ENCODE results near the gene ZC3H12A. TPM values are rescaled to one million over a fixed set of nuclear protein-coding genes. Genes with fewer than 3 reads are reported as not detected.

ZC3H12A gene
- total and polyA plus RNA-seq, 12 donors: 2.9 to 10.9 (median 4.9) TPM

GRCh38 chr1:37481289-37482003 is 7.1 kb downstream of the ZC3H12A start:
- Histone ChIP-seq H3K4me1 (peaks cover 23 to 69% (median 61%) of the 10 kb centered on the region in 9 donors), H3K27ac (peak overlapping the region in 1 of 10 donors; percentile 24), H3K9me3 (no peaks in the 10 kb centered on the region), H3K27me3 (no peaks in the 10 kb centered on the region), H3K4me3 (no peak overlapping the region), H3K36me3 (peaks cover 8 to 80% (median 38%) of the 10 kb centered on the region in 9 donors)
- WGBS, 2 donors: 90 to 93% methylated on average over 26 of the region's 26 CpGs
- TF ChIP-seq CTCF (IDR thresholded peaks at IDR 0.05): no peak
- no peak for ATAC-seq
- DNase-seq: no peak
- intact Hi-C loops (cut with DNase I): no loop called here

GRCh38 chr1:37482004-37482785 is 7.8 kb downstream of the ZC3H12A start:
- Histone ChIP-seq H3K9me3 (no peaks in the 10 kb centered on the region), H3K27me3 (no peaks in the 10 kb centered on the region), H3K27ac (peak overlapping the region in 1 of 10 donors; percentile 24), H3K4me3 (no peak overlapping the region), H3K4me1 (peaks cover 27 to 69% (median 61%) of the 10 kb centered on the region in 9 donors), H3K36me3 (peaks cover 8 to 73% (median 38%) of the 10 kb centered on the region in 9 donors)
- ATAC-seq (no peak), DNase-seq (no peak)
- intact Hi-C loops (cut with DNase I): no loop called here
- no peak for TF ChIP-seq CTCF (IDR thresholded peaks at IDR 0.05)
- WGBS, 2 donors: 87 to 89% methylated on average over 18 of the region's 18 CpGs

DNA sequence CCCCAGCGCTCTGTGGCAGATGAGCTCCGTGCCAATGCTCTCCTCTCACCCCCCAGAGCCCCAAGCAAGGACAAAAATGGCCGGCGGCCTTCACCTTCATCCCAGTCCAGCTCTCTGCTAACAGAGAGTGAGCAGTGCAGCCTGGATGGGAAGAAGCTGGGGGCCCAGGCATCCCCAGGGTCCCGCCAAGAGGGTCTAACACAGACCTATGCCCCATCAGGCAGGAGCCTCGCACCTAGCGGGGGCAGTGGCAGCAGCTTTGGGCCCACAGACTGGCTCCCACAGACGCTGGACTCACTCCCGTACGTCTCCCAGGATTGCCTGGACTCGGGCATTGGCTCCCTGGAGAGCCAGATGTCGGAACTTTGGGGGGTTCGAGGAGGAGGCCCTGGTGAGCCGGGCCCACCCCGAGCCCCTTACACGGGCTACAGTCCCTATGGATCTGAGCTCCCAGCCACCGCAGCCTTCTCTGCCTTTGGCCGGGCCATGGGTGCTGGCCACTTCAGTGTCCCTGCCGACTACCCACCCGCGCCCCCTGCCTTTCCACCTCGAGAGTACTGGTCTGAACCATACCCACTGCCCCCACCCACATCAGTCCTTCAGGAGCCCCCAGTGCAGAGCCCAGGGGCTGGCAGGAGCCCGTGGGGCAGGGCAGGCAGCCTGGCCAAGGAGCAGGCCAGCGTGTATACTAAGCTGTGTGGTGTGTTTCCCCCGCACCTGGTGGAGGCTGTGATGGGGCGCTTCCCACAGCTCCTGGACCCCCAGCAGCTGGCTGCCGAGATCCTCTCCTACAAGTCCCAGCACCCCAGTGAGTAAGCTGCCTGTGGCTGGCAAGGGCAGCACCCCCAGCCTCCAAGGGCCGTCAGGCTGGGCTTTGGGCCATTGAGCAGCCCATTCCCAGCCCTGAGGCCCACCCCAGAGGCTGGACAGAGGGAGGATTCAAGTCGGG is 8.7 kb downstream of the ZC3H12A start:
- DNase-seq (peak in 1 of 2 donors; percentile 11), ATAC-seq (no peak)
- no peak for TF ChIP-seq CTCF (IDR thresholded peaks at IDR 0.05)
- H3K4me3 ChIP-seq: no peak overlapping the region
- H3K27ac ChIP-seq: peak overlapping the region in 1 of 10 donors; percentile 36
- H3K4me1 ChIP-seq: peaks cover 26 to 69% (median 58%) of the 10 kb centered on the region in 9 donors
- WGBS, 2 donors: 90 to 92% methylated on average over 29 of the region's 29 CpGs
- no peaks in the 10 kb centered on the region for H3K9me3 ChIP-seq
- H3K27me3 ChIP-seq: no peaks in the 10 kb centered on the region
- H3K36me3 ChIP-seq: peaks cover 8 to 68% (median 38%) of the 10 kb centered on the region in 9 donors
- intact Hi-C loops (cut with DNase I): no loop called here

DNA sequence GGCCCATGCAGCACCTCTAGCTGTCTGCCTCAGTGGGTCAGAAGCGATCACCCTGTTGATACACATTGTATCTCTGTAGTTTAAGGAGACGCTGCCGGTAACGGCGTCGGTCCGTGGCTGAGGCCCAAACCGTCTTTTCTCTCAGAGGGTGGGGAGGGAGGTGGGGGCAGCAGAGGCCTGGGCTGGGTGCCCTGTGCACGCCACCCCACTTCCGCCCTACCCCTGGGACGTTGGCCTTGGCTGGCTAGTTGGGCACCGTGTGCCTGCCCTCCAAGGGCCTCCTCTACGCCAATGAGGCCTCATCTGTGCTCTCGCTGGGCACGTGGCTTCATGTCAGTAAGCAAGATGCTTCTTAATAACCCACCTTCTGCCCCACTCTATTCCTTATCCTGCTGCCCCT is 9.4 kb downstream of the ZC3H12A start:
- ATAC-seq (no peak), DNase-seq (no peak)
- intact Hi-C loops (cut with DNase I): no loop called here
- H3K9me3 ChIP-seq: no peaks in the 10 kb centered on the region
- peaks cover 26 to 62% (median 51%) of the 10 kb centered on the region in 9 donors for H3K4me1 ChIP-seq
- peaks cover 8 to 66% (median 38%) of the 10 kb centered on the region in 9 donors for H3K36me3 ChIP-seq
- H3K4me3 ChIP-seq: no peak overlapping the region
- TF ChIP-seq CTCF (IDR thresholded peaks at IDR 0.05): no peak
- H3K27ac ChIP-seq: peak overlapping the region in 2 of 10 donors; percentile 75 to 79
- 78 to 84% methylated on average over 15 of the region's 15 CpGs for WGBS, 2 donors
- no peaks in the 10 kb centered on the region for H3K27me3 ChIP-seq

Measured in heart right ventricle (tissue), 16 donors.